H1 (cell line): Measurements from ENCODE around the gene IL26.

Source experiments
- BRCA1 ChIP-seq: IDR thresholded peaks from 2 replicates; pipeline ENCODE4 v1.6.1; 2012; ENCODE audit warnings: low read depth, low read length, improper control_type of control experiment
- CBX5 ChIP-seq: fragments of 300-800, 300-1000 bp; sonication (generic); IDR thresholded peaks from 2 replicates; pipeline ENCODE4 v1.7.1; 2016; ENCODE audit warnings: antibody characterized with exemption, low read length, low read depth
- SIN3A ChIP-seq, 2 experiments: IDR thresholded peaks in 1 of 2; conservative IDR thresholded peaks in 1 of 2; 2 replicates each; pipeline ENCODE4 v1.6.1; 2011 to 2012; ENCODE audit warnings: low read length in 2 of 2, improper control_type of control experiment in 1 of 2, low read depth in 1 of 2, mild to moderate bottlenecking in 1 of 2
- TAF7 ChIP-seq: optimal IDR thresholded peaks from 2 replicates; pipeline ENCODE3; 2011; ENCODE audit warnings: low read depth, mild to moderate bottlenecking, inconsistent platforms, low read length, moderate library complexity, borderline replicate concordance
- USF2 ChIP-seq: IDR thresholded peaks from 2 replicates; pipeline ENCODE4 v1.6.1; 2011; ENCODE audit warnings: low read length, improper control_type of control experiment
- TF ChIP-seq, protein P1 (sequence below), 3 experiments: IDR thresholded peaks; 1 replicate in 2 of 3; 2 replicates in 1 of 3; pipeline versions ENCODE4 v1.5.1 to v1.6.1; 2011; ENCODE audit warnings: low read length in 3 of 3, mild to moderate bottlenecking in 3 of 3, inconsistent platforms in 2 of 3, low read depth in 1 of 3, moderate library complexity in 1 of 3; ENCODE audit not compliant: insufficient read depth in 1 of 3; ENCODE audit errors: control extremely low read depth in 1 of 3

- TF ChIP-seq, protein P1, sequence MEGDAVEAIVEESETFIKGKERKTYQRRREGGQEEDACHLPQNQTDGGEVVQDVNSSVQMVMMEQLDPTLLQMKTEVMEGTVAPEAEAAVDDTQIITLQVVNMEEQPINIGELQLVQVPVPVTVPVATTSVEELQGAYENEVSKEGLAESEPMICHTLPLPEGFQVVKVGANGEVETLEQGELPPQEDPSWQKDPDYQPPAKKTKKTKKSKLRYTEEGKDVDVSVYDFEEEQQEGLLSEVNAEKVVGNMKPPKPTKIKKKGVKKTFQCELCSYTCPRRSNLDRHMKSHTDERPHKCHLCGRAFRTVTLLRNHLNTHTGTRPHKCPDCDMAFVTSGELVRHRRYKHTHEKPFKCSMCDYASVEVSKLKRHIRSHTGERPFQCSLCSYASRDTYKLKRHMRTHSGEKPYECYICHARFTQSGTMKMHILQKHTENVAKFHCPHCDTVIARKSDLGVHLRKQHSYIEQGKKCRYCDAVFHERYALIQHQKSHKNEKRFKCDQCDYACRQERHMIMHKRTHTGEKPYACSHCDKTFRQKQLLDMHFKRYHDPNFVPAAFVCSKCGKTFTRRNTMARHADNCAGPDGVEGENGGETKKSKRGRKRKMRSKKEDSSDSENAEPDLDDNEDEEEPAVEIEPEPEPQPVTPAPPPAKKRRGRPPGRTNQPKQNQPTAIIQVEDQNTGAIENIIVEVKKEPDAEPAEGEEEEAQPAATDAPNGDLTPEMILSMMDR (IDR thresholded peaks at IDR 0.05; ENCODE audit: control extremely low read depth in 1 of 3, insufficient read depth in 1 of 3, low read depth in 1 of 3, low read length in 3 of 3): no peak
- TF ChIP-seq TAF7 (no peak), SIN3A (conservative IDR thresholded peaks at IDR 0.05 in 1 of 2, IDR thresholded peaks at IDR 0.05 in 1 of 2; ENCODE audit: low read depth in 1 of 2, low read length in 2 of 2) (no peak), USF2 (no peak), BRCA1 (no peak), CBX5 (no peak)
These were observed 861 bp downstream of the IL26 start for GRCh38 chr12:68224613-68225285.
